AG09309 (cell line): ENCODE measurements around the gene AMPD3.
A peak's percentile ranks its signal among the peaks of the same experiment; 100 is the strongest.

ENCODE experiments used
- DNase-seq: peaks from one replicate; pipeline ENCODE4 v3.0.0-alpha.2; 2010; ENCODE audit warnings: low read depth
- H3K4me3 ChIP-seq: 2 replicates; pipeline ENCODE4 v1.5.1; 2011; ENCODE audit warnings: mild to moderate bottlenecking, low read depth, low read length, moderate library complexity; ENCODE audit not compliant: control insufficient read depth
- CTCF ChIP-seq: IDR thresholded peaks from 2 replicates; pipeline ENCODE4 v1.5.1; 2011; ENCODE audit warnings: mild to moderate bottlenecking, low read depth, low read length, inconsistent platforms; ENCODE audit not compliant: insufficient read depth, control insufficient read depth; ENCODE audit errors: missing control alignments

Gene AMPD3

GRCh38 chr11:10410106-10410843 is 44.8 kb upstream of the AMPD3 start:
- DNase-seq, result no peak
- H3K4me3 ChIP-seq, result no peak overlapping the region
- TF ChIP-seq CTCF, result no peak

- no peak for DNase-seq
- no peak overlapping the region for H3K4me3 ChIP-seq
- no peak for TF ChIP-seq CTCF
These were observed 44.2 kb upstream of the AMPD3 start for GRCh38 chr11:10410844-10411200.

GRCh38 chr11:10412266-10412665 is 42.8 kb upstream of the AMPD3 start:
- TF ChIP-seq CTCF, result no peak
- no peak overlapping the region for H3K4me3 ChIP-seq
- no peak for DNase-seq

- no peak for DNase-seq
- H3K4me3 ChIP-seq, result no peak overlapping the region
- peak; percentile 28 for TF ChIP-seq CTCF
These were observed 41.8 kb upstream of the AMPD3 start for GRCh38 chr11:10413268-10413667.

GRCh38 chr11:10414181-10414580 is 40.9 kb upstream of the AMPD3 start:
- H3K4me3 ChIP-seq, result no peak overlapping the region
- no peak for DNase-seq
- TF ChIP-seq CTCF, result no peak

GRCh38 chr11:10414659-10415058 is 40.4 kb upstream of the AMPD3 start:
- TF ChIP-seq CTCF, result no peak

GRCh38 chr11:10415817-10416392 is 39.2 kb upstream of the AMPD3 start:
- no peak overlapping the region for H3K4me3 ChIP-seq
- TF ChIP-seq CTCF, result no peak
- DNase-seq, result no peak

More at GRCh38 chr11:10414659-10415058, 40.4 kb upstream of the AMPD3 start:
- DNase-seq, result no peak
- H3K4me3 ChIP-seq, result no peak overlapping the region
